GM12878 (cell line): Measurements from ENCODE around the gene PLEKHM1. TPM values are rescaled to one million over a fixed set of nuclear protein-coding genes. Genes with fewer than 3 reads are reported as not detected.

ENCODE experiments used
- BHLHE40 ChIP-seq, 2 experiments: fragments of 450-650 bp in 1 of 2; IDR thresholded peaks; 2 replicates each; pipeline ENCODE4 v1.6.1; 2011 to 2017; ENCODE audit warnings: low read depth in 2 of 2, borderline replicate concordance in 1 of 2, improper control_type of control experiment in 1 of 2, low read length in 1 of 2, mild to moderate bottlenecking in 1 of 2
- BRCA1 ChIP-seq: IDR thresholded peaks from 2 replicates; pipeline ENCODE4 v1.6.1; 2011; ENCODE audit warnings: low read depth, low read length, improper control_type of control experiment
- CEBPB ChIP-seq, 2 experiments: fragments of 150-350 bp in 1 of 2; IDR thresholded peaks; 2 replicates each; pipeline ENCODE4 v1.6.1; 2012 to 2014; ENCODE audit warnings: low read depth in 2 of 2, low read length in 2 of 2, borderline replicate concordance in 1 of 2, inconsistent platforms in 1 of 2
- CREM ChIP-seq: IDR thresholded peaks from 2 replicates; pipeline ENCODE4 v1.6.1; 2014; ENCODE audit warnings: antibody characterized with exemption, low read depth
- EGR1 ChIP-seq, 2 experiments: IDR thresholded peaks; 1 replicate in 1 of 2; 2 replicates in 1 of 2; pipeline ENCODE4 v1.6.1; 2011 to 2012; ENCODE audit warnings: low read depth in 2 of 2, low read length in 2 of 2, borderline replicate concordance in 1 of 2, mild to moderate bottlenecking in 1 of 2, moderate library complexity in 1 of 2
- FOS ChIP-seq: IDR thresholded peaks from 3 replicates; pipeline ENCODE4 v1.6.1; 2011; ENCODE audit warnings: borderline replicate concordance; ENCODE audit not compliant: insufficient read length; ENCODE audit errors: extremely low read depth
- GATAD2B ChIP-seq: fragments of 450-650 bp; conservative IDR thresholded peaks from 2 replicates; pipeline ENCODE4 v1.6.1; 2017; ENCODE audit warnings: low read depth, mild to moderate bottlenecking, moderate library complexity
- IRF4 ChIP-seq: IDR thresholded peaks from 2 replicates; pipeline ENCODE4 v1.6.1; 2011; ENCODE audit warnings: low read depth, low read length
- JUNB ChIP-seq: IDR thresholded peaks from 2 replicates; pipeline ENCODE4 v1.6.1; 2016; ENCODE audit warnings: antibody characterized with exemption, mild to moderate bottlenecking
- MEF2A ChIP-seq: IDR thresholded peaks from 2 replicates; pipeline ENCODE4 v1.6.1; 2011; ENCODE audit warnings: low read depth, mild to moderate bottlenecking, low read length, moderate library complexity; ENCODE audit not compliant: insufficient read depth
- MTA2 ChIP-seq: fragments of 450-650 bp; IDR thresholded peaks from 2 replicates; pipeline ENCODE4 v1.6.1; 2016; ENCODE audit warnings: low read depth, mild to moderate bottlenecking, moderate library complexity
- MTA3 ChIP-seq: IDR thresholded peaks from 2 replicates; pipeline ENCODE4 v1.6.1; 2012; ENCODE audit warnings: low read length, inconsistent platforms, borderline replicate concordance
- MYB ChIP-seq: fragments of 150-350 bp; IDR thresholded peaks from 2 replicates; pipeline ENCODE4 v1.6.1; 2014; ENCODE audit warnings: mild to moderate bottlenecking, low read depth, low read length, borderline replicate concordance
- NRF1 ChIP-seq: conservative IDR thresholded peaks from 2 replicates; pipeline ENCODE4 v1.6.1; 2011; ENCODE audit warnings: mild to moderate bottlenecking, low read depth, low read length, improper control_type of control experiment
- POLR2A ChIP-seq: IDR thresholded peaks from 2 replicates; pipeline ENCODE4 v1.6.1; 2011; ENCODE audit warnings: low read depth, mild to moderate bottlenecking, low read length
- PRDM15 ChIP-seq: fragments of 450-650 bp; formaldehyde crosslinking; IDR thresholded peaks from 2 replicates; pipeline ENCODE4 v1.4.0; 2020; ENCODE audit warnings: mild to moderate bottlenecking, moderate library complexity
- SMC3 ChIP-seq: IDR thresholded peaks from 2 replicates; pipeline ENCODE4 v1.6.1; 2011; ENCODE audit warnings: low read length, improper control_type of control experiment, borderline replicate concordance
- SREBF1 ChIP-seq: IDR thresholded peaks from 2 replicates; pipeline ENCODE4 v1.6.1; 2012; ENCODE audit warnings: mild to moderate bottlenecking, low read length
- STAT3 ChIP-seq: IDR thresholded peaks from 2 replicates; pipeline ENCODE4 v1.6.1; 2011; ENCODE audit warnings: low read depth, low read length, improper control_type of control experiment
- TARDBP ChIP-seq: IDR thresholded peaks from 2 replicates; pipeline ENCODE4 v1.6.1; 2016; ENCODE audit warnings: borderline replicate concordance
- TBL1XR1 ChIP-seq: IDR thresholded peaks from 2 replicates; pipeline ENCODE4 v1.6.1; 2012; ENCODE audit warnings: low read depth, low read length, improper control_type of control experiment
- ZBTB4 ChIP-seq: fragments of 450-650 bp; formaldehyde crosslinking; IDR thresholded peaks from 2 replicates; pipeline ENCODE4 v1.4.0; 2022; ENCODE audit warnings: mild to moderate bottlenecking, moderate library complexity
- ZSCAN29 ChIP-seq: fragments of 450-650 bp; IDR thresholded peaks from 2 replicates; pipeline ENCODE4 v1.6.1; 2017; ENCODE audit warnings: mild to moderate bottlenecking, moderate library complexity
- ZZZ3 ChIP-seq: IDR thresholded peaks from 2 replicates; pipeline ENCODE4 v1.6.1; 2011; ENCODE audit warnings: low read depth; ENCODE audit not compliant: control insufficient read depth, insufficient read length
- polyA plus RNA-seq, 11 experiments: library from polyadenylated mRNA; depleted of rRNA in 4 of 11; unstranded in 6 of 11; stranded (reverse) in 5 of 11; fragments of >200 nt; fragmentation: Nextera tagmentation in 4 of 11; fragmentation: Illumina TruSeq in 1 of 11; extraction: Ambion mirVana in 4 of 11; extraction: Trizol in 1 of 11; gene quantifications; 1 replicate in 1 of 11; 2 replicates in 10 of 11; pipeline versions ENCODE4 v1.2.1 to v1.2.3, GENCODE V29; 2011 to 2016; ENCODE audit warnings: inconsistent platforms in 2 of 11, missing spikeins in 2 of 11, low read depth in 1 of 11
- total RNA-seq, 4 experiments: library from RNA; depleted of rRNA in 3 of 4; stranded (reverse); fragments of >200 nt in 3 of 4; fragmentation: Illumina TruSeq in 1 of 4; extraction: Trizol in 1 of 4; gene quantifications; 2 replicates each; pipeline versions ENCODE4 v1.2.1 to v1.2.3, GENCODE V29; 2013 to 2021

PLEKHM1 gene
- total and polyA plus RNA-seq, 10 of the 15 experiments (the other 5 are each of a cell fraction or from before 2014, with no cell fraction given): 0.21 to 27.8 (median 9.4) TPM

- TF ChIP-seq ZBTB4 (no peak), EGR1 (IDR thresholded peaks at IDR 0.05; ENCODE audit: borderline replicate concordance in 1 of 2, low read depth in 2 of 2, low read length in 2 of 2) (no peak), POLR2A (no peak), BRCA1 (no peak), STAT3 (no peak), MEF2A (no peak), IRF4 (no peak), PRDM15 (CRISPR knock-in tag) (no peak), NRF1 (no peak), SREBF1 (no peak), MTA3 (no peak), TBL1XR1 (no peak), CREM (no peak), ZZZ3 (no peak), MYB (no peak), FOS (no peak), TARDBP (no peak), BHLHE40 (IDR thresholded peaks at IDR 0.05; ENCODE audit: borderline replicate concordance in 1 of 2, low read depth in 2 of 2, low read length in 1 of 2) (peak in 1 of 2 experiments; percentile 41; a peak in 1 of 4 replicates), JUNB (no peak), MTA2 (peak; percentile 56; the same call in 1 of the 2 replicates), GATAD2B (peak; percentile 59; the same call in 1 of the 2 replicates), ZSCAN29 (no peak), CEBPB (IDR thresholded peaks at IDR 0.05; ENCODE audit: borderline replicate concordance in 1 of 2, low read depth in 2 of 2, low read length in 2 of 2) (no peak), SMC3 (no peak)
Observed at GRCh38 chr17:45413498-45413923, 77.0 kb downstream of the PLEKHM1 start (continued).
